ENCODE results near the gene HRK. TPM values are rescaled to one million over a fixed set of nuclear protein-coding genes. Genes with fewer than 3 reads are reported as not detected.

Gene HRK
- total RNA-seq, 1 donor from 2014 or later, result 0.18 TPM

- Histone ChIP-seq H3K4me3 (no peak overlapping the region), H3K36me3 (no peaks in the 10 kb centered on the region), H3K4me1 (peaks cover 28% of the 10 kb centered on the region), H3K27me3 (ENCODE audit: low read depth) (peaks cover 82% of the 10 kb centered on the region), H3K9me3 (no peaks in the 10 kb centered on the region), H3K27ac (no peak overlapping the region)
- DNase-seq, result no peak
- no peak for ATAC-seq
- TF ChIP-seq CTCF (IDR thresholded peaks at IDR 0.05), result no peak
- intact Hi-C loops (cut with DNase I), result no loop called here
Measured at GRCh38 chr12:116876151-116876869, 4.9 kb downstream of the HRK start.

- intact Hi-C loops (cut with DNase I), result no loop called here
- no peak overlapping the region for H3K27ac ChIP-seq
- no peak overlapping the region for H3K4me3 ChIP-seq
- H3K9me3 ChIP-seq, result no peaks in the 10 kb centered on the region
- peaks cover 12% of the 10 kb centered on the region for H3K4me1 ChIP-seq
- no peak for TF ChIP-seq CTCF (IDR thresholded peaks at IDR 0.05)
- H3K27me3 ChIP-seq (ENCODE audit: low read depth), result peaks cover 66% of the 10 kb centered on the region
- no peaks in the 10 kb centered on the region for H3K36me3 ChIP-seq
- DNase-seq (no peak), ATAC-seq (no peak)
Measured at GRCh38 chr12:116874324-116874995, 6.8 kb downstream of the HRK start.

- H3K9me3 ChIP-seq, result no peaks in the 10 kb centered on the region
- no peaks in the 10 kb centered on the region for H3K4me1 ChIP-seq
- no peaks in the 10 kb centered on the region for H3K36me3 ChIP-seq
- intact Hi-C loops (cut with DNase I), result no loop called here
- DNase-seq, result no peak
- no peak for ATAC-seq
- peaks cover 24% of the 10 kb centered on the region for H3K27me3 ChIP-seq (ENCODE audit: low read depth)
- no peak overlapping the region for H3K4me3 ChIP-seq
- no peak overlapping the region for H3K27ac ChIP-seq
- no peak for TF ChIP-seq CTCF (IDR thresholded peaks at IDR 0.05)
Measured at GRCh38 chr12:116870306-116870705, 10.9 kb downstream of the HRK start.

- intact Hi-C loops (cut with DNase I), result no loop called here
- no peak overlapping the region for H3K4me3 ChIP-seq
- no peaks in the 10 kb centered on the region for H3K9me3 ChIP-seq
- H3K27me3 ChIP-seq (ENCODE audit: low read depth), result peaks cover 6% of the 10 kb centered on the region
- H3K4me1 ChIP-seq, result no peaks in the 10 kb centered on the region
- ATAC-seq (no peak), DNase-seq (no peak)
- H3K27ac ChIP-seq, result no peak overlapping the region
- TF ChIP-seq CTCF (IDR thresholded peaks at IDR 0.05), result no peak
- no peaks in the 10 kb centered on the region for H3K36me3 ChIP-seq
Measured at GRCh38 chr12:116867523-116867922, 13.7 kb downstream of the HRK start.

GRCh38 chr12:116864371-116865160 is 16.7 kb downstream of the HRK start:
- Histone ChIP-seq H3K27me3 (ENCODE audit: low read depth) (no peaks in the 10 kb centered on the region), H3K36me3 (no peaks in the 10 kb centered on the region), H3K4me1 (no peaks in the 10 kb centered on the region), H3K27ac (no peak overlapping the region), H3K9me3 (no peaks in the 10 kb centered on the region), H3K4me3 (no peak overlapping the region)
- TF ChIP-seq CTCF (IDR thresholded peaks at IDR 0.05), result no peak
- intact Hi-C loops (cut with DNase I), result no loop called here
- ATAC-seq (no peak), DNase-seq (no peak)
